ENCODE measurements around the gene FBN3.

- TF ChIP-seq ZNF274 (IDR thresholded peaks at IDR 0.05; ENCODE audit: low read depth, low read length) (no peak), YY1 (IDR thresholded peaks at IDR 0.05; ENCODE audit: insufficient read depth, insufficient read length) (no peak), SUZ12 (IDR thresholded peaks at IDR 0.05; ENCODE audit: extremely low read depth, insufficient read depth, insufficient read length) (no peak)
Measured at GRCh38 chr19:8020681-8021080, 128.7 kb downstream of the FBN3 start.

Data from NT2/D1 (cell line).